ENCODE results near the gene AKR1B1. TPM values are rescaled to one million over a fixed set of nuclear protein-coding genes. Genes with fewer than 3 reads are reported as not detected.

AKR1B1 gene
- total and polyA plus RNA-seq, 2 of the 13 experiments (the other 11 are each of a cell fraction or from before 2014, with no cell fraction given): 89.9 to 133 TPM

DNA sequence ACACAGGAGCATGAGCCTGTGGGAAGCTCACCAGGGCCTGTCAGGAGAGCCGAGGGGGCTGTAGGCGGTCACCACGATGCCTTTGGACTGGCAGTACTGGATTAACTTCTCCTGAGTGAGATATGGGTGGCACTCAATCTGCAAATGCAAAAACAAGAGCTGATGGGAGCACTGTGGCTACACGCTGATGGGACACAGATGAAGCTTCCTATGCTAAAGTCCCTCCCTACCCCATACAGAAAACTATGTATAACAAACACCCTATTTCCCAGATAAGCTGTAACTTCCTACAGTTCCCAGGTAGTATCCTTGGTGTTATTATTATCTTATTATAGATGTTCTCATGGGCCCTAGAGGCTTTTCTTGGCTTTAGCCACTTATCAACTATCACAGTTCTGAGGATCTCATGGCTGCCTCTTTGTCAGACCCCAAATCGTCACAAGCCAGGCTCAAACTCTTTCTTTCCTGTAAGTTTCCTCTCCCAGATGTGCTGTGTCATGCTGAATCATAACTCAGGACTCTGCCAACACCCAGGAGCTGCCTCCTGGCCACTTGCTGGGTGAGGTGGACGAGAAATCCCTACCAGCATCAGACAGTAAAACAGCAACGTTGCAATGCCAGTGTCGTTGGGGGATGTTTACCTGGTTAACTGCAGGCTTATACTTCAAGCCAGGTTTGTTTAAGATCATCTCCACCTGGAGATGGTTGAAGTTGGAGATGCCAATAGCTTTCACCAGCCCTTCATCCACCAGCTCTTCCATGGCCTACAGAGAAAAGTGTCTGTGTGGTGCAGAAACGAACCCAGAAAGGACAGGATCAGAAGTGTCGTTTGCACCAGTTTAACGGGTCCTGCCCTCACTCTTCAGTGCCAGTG lies 10.3 kb downstream of the AKR1B1 start:
- H3K27me3 ChIP-seq (ENCODE audit: control insufficient read depth in 1 of 2, insufficient read depth in 2 of 2, low read length in 2 of 2): no peaks in the 10 kb centered on the region
- no peak for ATAC-seq
- CTCF ChIA-PET (ENCODE audit: low intra/inter-chr PET ratio, low total read pairs): no interaction called here
- intact Hi-C loops (cut with micrococcal nuclease; ENCODE audit: unreplicated experiment): no loop called here
- H3K27ac ChIP-seq (ENCODE audit: extremely low read length, insufficient read depth, low read length): no peak overlapping the region
- FAIRE-seq: no peak
- in situ Hi-C loops (cut with HindIII; ENCODE audit: extremely low pct_ligation_motif_present, low pct_unique_long_range_greater_than_20kb): no loop called here
- no peak overlapping the region for H3K4me3 ChIP-seq (replicated peaks in 1 of 3; ENCODE audit: insufficient read depth in 1 of 3, low read depth in 2 of 3, low read length in 3 of 3)
- TF ChIP-seq, protein P1, sequence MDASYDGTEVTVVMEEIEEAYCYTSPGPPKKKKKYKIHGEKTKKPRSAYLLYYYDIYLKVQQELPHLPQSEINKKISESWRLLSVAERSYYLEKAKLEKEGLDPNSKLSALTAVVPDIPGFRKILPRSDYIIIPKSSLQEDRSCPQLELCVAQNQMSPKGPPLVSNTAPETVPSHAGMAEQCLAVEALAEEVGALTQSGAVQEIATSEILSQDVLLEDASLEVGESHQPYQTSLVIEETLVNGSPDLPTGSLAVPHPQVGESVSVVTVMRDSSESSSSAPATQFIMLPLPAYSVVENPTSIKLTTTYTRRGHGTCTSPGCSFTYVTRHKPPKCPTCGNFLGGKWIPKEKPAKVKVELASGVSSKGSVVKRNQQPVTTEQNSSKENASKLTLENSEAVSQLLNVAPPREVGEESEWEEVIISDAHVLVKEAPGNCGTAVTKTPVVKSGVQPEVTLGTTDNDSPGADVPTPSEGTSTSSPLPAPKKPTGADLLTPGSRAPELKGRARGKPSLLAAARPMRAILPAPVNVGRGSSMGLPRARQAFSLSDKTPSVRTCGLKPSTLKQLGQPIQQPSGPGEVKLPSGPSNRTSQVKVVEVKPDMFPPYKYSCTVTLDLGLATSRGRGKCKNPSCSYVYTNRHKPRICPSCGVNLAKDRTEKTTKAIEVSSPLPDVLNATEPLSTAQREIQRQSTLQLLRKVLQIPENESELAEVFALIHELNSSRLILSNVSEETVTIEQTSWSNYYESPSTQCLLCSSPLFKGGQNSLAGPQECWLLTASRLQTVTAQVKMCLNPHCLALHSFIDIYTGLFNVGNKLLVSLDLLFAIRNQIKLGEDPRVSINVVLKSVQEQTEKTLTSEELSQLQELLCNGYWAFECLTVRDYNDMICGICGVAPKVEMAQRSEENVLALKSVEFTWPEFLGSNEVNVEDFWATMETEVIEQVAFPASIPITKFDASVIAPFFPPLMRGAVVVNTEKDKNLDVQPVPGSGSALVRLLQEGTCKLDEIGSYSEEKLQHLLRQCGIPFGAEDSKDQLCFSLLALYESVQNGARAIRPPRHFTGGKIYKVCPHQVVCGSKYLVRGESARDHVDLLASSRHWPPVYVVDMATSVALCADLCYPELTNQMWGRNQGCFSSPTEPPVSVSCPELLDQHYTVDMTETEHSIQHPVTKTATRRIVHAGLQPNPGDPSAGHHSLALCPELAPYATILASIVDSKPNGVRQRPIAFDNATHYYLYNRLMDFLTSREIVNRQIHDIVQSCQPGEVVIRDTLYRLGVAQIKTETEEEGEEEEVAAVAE (CRISPR knock-in tag; IDR thresholded peaks at IDR 0.05; ENCODE audit: borderline replicate concordance): no peak
- no peak for TF ChIP-seq ZNF292 (CRISPR knock-in tag; IDR thresholded peaks at IDR 0.05; ENCODE audit: borderline replicate concordance, low read depth)
- TF ChIP-seq, protein P2, sequence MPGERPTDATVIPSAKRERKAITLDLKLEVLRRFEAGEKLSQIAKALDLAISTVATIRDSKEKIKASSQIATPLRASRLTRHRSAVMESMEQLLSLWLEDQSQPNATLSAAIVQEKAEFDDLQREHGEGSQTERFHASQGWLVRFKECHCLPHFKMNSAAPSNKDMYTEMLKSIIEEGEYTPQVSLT (CRISPR knock-in tag; IDR thresholded peaks at IDR 0.05; ENCODE audit: borderline replicate concordance, low read depth): no peak
- no peaks in the 10 kb centered on the region for H3K9me3 ChIP-seq (ENCODE audit: low read length)
- POLR2A ChIA-PET: no interaction called here
- WGBS (ENCODE audit: low lambda C conversion rate): 87% methylated on average over 11 of the region's 11 CpGs
- H3K9ac ChIP-seq (ENCODE audit: insufficient read depth, low read depth, low read length): no peak overlapping the region
- H3K36me3 ChIP-seq (replicated peaks in 1 of 2; ENCODE audit: control insufficient read depth in 1 of 2, insufficient read depth in 2 of 2, low read length in 2 of 2): peaks cover 32 to 72% of the 10 kb centered on the region in 2 experiments
- no peaks in the 10 kb centered on the region for H4K20me1 ChIP-seq (ENCODE audit: insufficient read depth, low read length)
- H3K4me1 ChIP-seq (ENCODE audit: insufficient read depth, low read length): peaks cover 2% of the 10 kb centered on the region; the same call in 1 of the 2 replicates
- H3K79me2 ChIP-seq (ENCODE audit: insufficient read depth, low read length): peaks cover 2% of the 10 kb centered on the region
- DNase-seq (ENCODE audit: low spot score): no peak
- no peak overlapping the region for H3K4me2 ChIP-seq (ENCODE audit: low read depth, low read length)
- no TSS peak for BruUV-seq (replicated peaks)
- no peak overlapping the region for H2AFZ ChIP-seq (ENCODE audit: low read length)

Measured in HepG2 (cell line).